GM18508 (cell line): ENCODE data around the gene ZNF419.
"Not testable (repeated sequence)": the region's sequence is repeated elsewhere in the genome, so short reads cannot be mapped to it uniquely, and the experiment has no call there.

Source experiments
- ATAC-seq: cut with Tn5 transposase; IDR thresholded peaks from one replicate; pipeline ENCODE4 v1.9.1; 2021; ENCODE audit warnings: moderate number of reproducible peaks; ENCODE audit not compliant: insufficient read depth, unreplicated experiment

ZNF419 gene

DNA sequence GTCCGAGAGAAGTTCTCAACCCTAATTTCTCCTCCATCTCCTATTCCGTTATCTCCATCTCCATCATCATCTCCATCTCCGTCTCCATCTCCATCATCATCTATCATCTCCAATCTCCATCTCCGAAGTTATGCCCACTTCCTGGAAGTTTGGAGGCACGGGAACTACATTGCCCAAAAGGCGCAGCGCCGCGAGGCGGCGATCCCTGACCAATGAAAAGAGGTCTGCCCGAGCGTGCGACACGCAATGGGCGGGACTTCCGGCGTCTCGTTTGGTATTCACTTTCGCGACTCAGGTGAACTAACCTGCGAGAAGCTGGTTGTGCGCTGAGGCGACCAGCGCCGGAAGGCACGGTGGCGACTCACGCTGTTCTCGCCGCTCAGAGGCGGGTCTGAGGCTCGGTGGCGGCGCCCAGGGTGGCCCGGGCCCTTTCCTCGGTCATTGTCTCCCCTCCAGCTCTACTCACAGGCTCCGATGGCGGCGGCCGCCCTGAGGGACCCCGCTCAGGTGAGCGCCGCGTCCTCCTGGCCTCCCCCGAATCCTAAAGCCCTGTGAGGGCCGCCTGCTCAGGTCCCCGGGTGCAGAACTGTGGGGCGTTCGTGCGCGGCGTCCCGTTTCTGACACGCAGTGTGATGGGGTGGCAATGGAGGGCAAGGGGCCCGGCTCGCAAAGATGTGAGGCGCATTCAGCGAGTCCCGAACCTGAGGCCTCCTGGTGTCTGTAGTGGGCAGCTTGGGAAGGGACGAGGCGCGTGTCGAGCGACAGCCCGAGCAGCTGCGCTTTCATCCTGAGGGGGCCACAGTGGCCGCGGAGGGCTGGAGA, at the start of gene ZNF419:
Gene ZNF419 (plus strand): TSS at position 274 of the 822 bp plus-strand sequence. CDS start 201 bp downstream, at position 475.
- ATAC-seq: peak; percentile 84

DNA sequence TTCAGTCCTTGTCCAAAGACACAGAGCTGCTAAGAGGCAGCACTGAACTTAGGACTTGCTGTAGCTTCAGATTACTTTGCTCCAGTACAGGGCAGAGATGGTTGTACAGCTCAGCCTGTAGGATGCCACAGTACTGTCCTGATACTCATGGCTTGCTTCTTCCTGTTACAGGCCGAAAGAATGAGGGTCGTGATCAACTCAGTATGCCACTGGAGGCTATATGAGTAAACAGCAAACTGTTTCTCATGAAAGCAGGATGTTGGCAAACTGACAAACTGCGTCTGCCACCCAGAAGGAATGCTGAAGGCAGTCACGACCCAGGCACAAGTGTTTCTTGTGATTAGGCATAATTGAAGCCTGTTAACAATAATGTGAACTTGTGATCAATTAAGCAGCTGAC, 49.6 kb upstream of the ZNF419 start:
- no peak for ATAC-seq

DNA sequence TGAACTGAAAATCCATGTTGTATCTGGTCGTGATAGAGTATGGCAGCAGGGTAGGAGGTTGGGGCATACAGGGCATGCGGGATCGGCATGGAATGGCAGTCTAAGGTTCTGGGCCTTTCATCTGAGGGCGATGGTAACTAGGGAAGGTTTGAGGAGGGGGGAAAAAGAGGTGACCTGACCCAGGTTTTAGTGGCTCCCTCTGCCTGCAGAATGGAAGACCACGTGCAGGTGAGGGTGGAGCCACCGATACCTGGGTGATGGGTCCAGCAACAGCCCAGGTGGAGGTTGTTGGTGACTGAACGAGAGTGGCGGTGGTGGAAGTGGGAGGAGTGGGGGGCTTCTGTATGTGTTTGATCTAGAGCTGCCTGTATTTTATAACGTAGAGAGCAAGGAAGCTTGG, 48.6 kb upstream of the ZNF419 start:
- ATAC-seq: no peak

GRCh38 chr19:57441979-57442752, 45.4 kb upstream of the ZNF419 start:
- no peak for ATAC-seq

- no peak for ATAC-seq
Measured at GRCh38 chr19:57443121-57443696, 44.3 kb upstream of the ZNF419 start.

DNA sequence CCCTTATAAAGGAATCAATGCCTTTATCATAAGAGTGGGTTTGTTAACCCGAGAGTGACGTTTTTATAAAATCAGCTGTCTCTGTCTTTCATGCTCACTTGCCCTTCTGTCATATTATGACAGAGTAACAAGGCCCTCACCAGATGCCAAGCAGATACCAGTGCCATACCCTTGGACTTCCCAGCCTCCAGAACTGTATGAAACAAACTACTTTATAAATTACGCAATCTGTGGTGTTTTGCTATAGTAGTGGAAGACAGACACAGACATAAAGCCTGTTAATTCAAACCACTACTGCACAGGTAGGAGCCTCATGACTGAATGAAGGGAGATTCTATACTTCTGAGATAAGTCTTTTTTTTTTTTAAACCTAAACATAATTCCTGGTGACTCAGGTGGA, 35.2 kb upstream of the ZNF419 start:
- ATAC-seq: no peak

DNA sequence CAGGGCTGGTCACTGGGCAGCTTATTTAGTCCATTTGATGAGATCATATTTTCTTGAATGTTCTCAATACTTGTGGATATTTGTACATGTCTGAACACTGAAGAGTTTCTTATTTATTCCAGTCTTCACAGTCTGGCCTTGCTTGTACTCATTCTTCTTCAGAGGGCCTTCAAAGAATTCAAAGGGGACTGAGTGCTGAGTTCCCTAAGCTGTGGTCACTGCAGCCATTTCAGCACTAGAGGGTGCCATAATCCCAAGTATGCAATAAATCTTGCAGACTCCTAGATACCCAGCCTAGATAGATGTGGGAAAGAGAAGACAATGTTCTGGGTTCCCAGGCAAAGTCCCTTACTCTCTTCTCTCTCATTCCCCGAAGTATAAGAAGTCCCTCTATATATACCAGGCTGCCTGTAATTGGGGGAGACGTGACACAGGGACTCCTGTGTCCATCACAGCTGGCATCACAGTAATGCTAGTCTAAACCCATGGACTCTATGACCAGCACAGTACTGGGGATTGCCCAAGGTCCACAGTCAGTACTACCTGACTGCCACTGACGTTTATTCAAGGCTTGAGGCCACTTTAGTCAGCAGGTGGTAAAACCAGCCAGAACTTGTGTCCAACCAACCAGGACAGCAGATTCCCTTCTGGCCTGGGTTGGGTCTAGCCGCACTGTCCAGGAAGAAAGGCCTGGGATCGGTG, 21.7 kb upstream of the ZNF419 start:
- ATAC-seq: no peak

DNA sequence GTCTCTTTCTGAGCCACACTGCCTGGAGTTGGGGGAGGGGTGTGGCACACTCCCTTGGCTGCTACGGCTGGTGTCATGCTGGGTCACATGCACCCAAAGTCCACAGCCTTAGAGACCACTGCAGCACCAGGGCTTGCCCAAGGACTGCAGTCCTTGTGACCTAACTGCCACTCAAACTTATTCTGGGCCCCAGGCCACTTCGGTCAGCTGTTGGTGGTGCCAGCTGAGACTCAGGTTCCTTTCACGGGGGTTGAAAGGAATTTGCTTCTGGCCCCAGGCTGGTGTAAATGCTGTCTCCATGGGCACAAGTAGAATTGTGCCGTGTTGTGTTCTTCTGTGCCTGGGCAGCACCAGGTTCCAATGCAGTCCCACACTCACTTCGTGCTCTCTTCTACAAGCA, 21.1 kb upstream of the ZNF419 start:
- ATAC-seq: no peak

DNA sequence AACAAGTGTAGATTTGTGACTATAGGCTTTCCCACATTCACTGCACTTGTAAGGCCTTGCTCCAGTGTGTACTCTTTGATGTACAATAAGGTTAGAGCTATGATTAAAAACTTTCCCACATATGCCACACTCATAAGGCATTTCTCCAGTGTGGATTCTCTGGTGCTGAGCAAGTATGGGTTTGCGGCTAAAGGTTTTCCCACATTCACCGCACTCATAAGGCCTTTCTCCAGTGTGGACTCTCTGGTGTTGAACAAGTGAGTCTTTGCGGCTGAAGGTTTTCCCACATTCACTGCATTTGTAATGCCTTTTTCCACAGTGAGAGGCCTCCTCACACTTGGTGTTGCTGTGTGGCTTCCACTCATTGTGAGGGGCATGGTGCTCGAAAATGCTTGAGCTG, 13.9 kb upstream of the ZNF419 start:
- no peak for ATAC-seq

DNA sequence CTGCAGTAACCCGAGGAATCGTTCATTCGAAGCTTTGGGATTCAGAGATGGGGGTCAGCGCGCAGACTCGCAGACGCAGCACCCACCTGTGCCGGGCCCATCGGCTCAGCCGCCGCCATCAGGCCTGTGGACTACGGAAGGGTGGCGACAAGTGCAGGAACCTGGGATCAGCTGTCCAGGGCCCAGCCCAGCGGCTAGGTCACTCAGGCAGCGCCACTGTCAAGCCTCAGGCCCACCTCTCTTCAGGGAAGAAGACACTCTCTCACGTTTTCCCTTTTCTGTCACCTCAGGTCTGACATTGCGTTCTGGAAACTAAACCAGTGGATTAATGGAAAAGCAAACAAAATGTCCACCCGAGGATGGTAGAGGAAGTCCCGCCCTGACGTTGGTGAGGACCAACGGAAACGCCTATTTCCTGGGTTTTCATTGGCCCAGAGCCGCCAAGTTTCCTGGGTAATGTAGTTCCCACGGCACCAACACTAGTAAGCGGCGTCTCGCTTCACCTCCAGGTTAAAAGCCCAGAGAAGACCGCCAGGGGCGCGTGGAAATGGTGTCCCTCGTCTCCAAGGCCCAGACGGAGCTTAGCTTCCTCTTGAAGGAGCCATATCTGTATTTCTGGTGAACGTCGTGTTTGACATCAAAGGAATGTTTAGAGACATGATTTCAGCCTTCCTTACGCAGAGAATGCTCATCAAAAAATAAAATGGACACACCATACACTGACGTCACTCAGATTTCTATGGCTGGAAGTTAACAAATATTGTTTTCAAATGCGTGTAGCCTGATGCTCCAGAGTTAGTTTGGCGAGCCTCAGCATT, 10.2 kb upstream of the ZNF419 start, which contains the start of gene ZNF772:
Gene ZNF772 (minus strand): TSS at position 376 of the 818 bp plus-strand sequence. CDS start 257 bp downstream, at position 119.
- peak; percentile 70 for ATAC-seq

- ATAC-seq: not testable (repeated sequence)
Measured at GRCh38 chr19:57488299-57488644, 722 bp downstream of the ZNF419 start.

- not testable (repeated sequence) for ATAC-seq
Measured at GRCh38 chr19:57499332-57499679, 11.8 kb downstream of the ZNF419 start.

DNA sequence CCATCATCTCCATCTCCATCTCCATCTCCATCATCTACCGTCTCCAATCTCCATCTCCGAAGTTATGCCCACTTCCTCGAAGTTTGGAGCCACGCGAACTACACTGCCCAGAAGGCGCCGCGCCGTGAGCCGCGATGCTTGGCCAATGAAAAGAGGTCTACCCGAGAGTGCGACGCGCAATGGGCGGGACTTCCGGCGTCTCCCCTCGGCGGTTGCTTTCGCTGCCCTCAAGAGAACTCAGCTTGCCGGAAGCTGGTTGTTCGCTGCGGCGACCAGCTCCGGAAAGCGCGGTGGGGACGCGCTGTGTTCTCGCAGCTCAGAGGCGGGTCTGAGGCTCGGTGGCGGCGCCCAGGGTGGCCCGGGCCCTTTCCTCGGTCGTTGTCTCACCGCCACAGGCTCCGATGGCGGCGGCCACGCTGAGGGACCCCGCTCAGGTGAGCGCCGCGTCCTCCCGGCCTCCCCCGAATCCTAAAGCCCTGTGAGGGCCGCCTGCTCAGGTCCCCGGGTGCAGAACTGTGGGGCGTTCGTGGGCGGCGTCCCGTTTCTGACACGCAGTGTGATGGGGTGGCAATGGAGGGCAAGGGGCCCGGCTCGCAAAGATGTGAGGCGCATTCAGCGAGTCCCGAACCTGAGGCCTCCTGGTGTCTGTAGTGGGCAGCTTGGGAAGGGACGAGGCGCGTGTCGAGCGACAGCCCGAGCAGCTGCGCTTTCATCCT, 12.3 kb downstream of the ZNF419 start, which contains the start of gene ZNF773:
Gene ZNF773 (plus strand): TSS at position 259 of the 716 bp plus-strand sequence. CDS start 143 bp downstream, at position 402.
- ATAC-seq: peak; percentile 90

DNA sequence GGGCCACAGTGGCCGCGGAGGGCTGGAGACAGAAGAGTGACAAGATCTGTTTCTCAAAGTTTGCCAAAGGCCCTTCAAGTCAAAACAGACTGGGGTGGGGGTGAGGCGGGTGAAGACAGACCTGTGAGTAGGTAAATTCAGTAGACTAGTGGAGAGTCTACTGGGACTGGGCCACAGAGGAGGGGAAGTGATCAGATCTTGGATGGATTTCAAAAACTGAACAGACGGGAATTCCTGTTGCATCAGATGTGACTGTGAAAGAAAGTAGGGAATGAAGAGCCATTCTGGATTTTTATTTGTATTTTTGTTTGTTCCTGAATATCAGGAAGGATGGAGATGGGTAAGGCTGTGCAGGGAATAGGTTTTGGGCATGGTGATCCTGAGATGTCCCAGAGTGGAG, 12.8 kb downstream of the ZNF419 start:
- ATAC-seq: not testable (repeated sequence)

- no peak for ATAC-seq
Measured at GRCh38 chr19:57506163-57506562, 18.6 kb downstream of the ZNF419 start.

GRCh38 chr19:57511484-57511883, 23.9 kb downstream of the ZNF419 start:
- ATAC-seq: no peak

- ATAC-seq: no peak
Measured at GRCh38 chr19:57512845-57513244, 25.3 kb downstream of the ZNF419 start.

DNA sequence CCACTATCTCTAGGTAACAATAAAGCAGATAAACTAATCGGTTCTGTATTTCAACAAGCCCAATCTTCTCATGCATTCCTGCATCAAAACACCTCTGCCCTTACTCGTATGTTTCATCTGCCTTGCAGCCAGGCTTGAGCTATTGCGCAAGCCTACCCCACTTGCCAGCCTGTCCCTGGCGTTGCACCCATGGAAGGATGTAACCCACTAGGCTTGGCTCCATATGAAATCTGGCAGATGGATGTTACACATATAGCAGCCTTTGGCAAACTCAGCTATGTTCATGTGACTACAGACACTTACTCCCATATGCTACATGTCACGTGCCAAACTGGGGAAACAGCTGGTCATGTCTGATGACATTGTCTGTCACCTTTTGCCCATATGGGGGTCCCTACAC, 27.7 kb downstream of the ZNF419 start:
- ATAC-seq: no peak

DNA sequence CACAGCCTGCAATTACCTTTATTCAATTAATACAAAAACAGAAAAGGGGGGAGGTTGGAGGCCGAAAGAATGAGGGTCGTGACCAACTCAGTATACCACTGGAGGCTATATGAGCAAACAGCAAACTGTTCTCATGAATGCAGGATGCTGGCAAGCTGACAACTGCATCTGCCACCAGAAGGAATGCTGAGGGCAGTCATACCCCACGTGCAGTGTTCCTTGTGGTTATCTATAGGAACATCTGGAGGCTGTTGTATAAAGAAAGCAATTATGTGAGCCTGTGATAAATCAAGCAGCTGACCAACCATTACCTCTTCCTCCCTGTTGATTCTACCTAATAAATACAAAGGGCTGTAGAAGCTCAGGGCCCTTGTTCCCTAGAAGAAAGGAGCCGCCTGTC, 30.5 kb downstream of the ZNF419 start:
- not testable (repeated sequence) for ATAC-seq
